Heart right ventricle (tissue), 16 donors: ENCODE data around the gene LGI2. TPM values are rescaled to one million over a fixed set of nuclear protein-coding genes. Genes with fewer than 3 reads are reported as not detected.

Experiments used
- ATAC-seq, 8 donors: fragments of 200-7000 bp; cut with Tn5 transposase; one replicate each; pipeline ENCODE4 v1.9.1; 2020; ENCODE audit warnings: mild to moderate bottlenecking in 8 of 8, moderate library complexity in 8 of 8, moderate number of reproducible peaks in 1 of 8
- DNase-seq, 2 donors: peaks; one replicate each; pipeline ENCODE4 v3.0.0-alpha.2; 2020
- H3K27ac ChIP-seq, 10 donors: fragments of 200-600 bp; sonication (generic) in 2 of 10; one replicate each; pipeline versions ENCODE4 v1.5.0 to v1.8.0; 2020 to 2022; ENCODE audit warnings: mild to moderate bottlenecking in 3 of 10
- H3K27me3 ChIP-seq, 7 donors: fragments of 200-600 bp; one replicate each; pipeline ENCODE4 v1.8.0; 2021 to 2022; ENCODE audit warnings: mild to moderate bottlenecking in 2 of 7
- H3K36me3 ChIP-seq, 9 donors: fragments of 200-600 bp; sonication (generic) in 1 of 9; one replicate each; pipeline versions ENCODE4 v1.5.0 to v1.8.0; 2020 to 2022; ENCODE audit warnings: mild to moderate bottlenecking in 2 of 9
- H3K4me1 ChIP-seq, 9 donors: fragments of 200-600 bp; sonication (generic) in 1 of 9; one replicate each; pipeline versions ENCODE4 v1.5.0 to v1.8.0; 2020 to 2022; ENCODE audit warnings: mild to moderate bottlenecking in 4 of 9
- H3K4me3 ChIP-seq, 10 donors: fragments of 200-600 bp; sonication (generic) in 2 of 10; one replicate each; pipeline versions ENCODE4 v1.5.0 to v1.8.0; 2020 to 2022; ENCODE audit warnings: mild to moderate bottlenecking in 7 of 10, moderate library complexity in 2 of 10
- H3K9me3 ChIP-seq, 11 donors: fragments of 200-600 bp in 10 of 11; sonication (generic) in 2 of 11; one replicate each; pipeline versions ENCODE4 v1.5.0 to v1.8.0; 2013 to 2022; ENCODE audit warnings: mild to moderate bottlenecking in 2 of 11, control low read depth in 1 of 11, moderate library complexity in 1 of 11
- CTCF ChIP-seq, 9 donors: fragments of 200-600 bp; sonication (generic) in 2 of 9; IDR thresholded peaks; one replicate each; pipeline versions ENCODE4 v1.5.0 to v1.8.0; 2021 to 2022; ENCODE audit warnings: antibody characterized with exemption in 9 of 9, mild to moderate bottlenecking in 5 of 9, moderate library complexity in 1 of 9
- WGBS, 2 donors: extraction: QIAGEN DNeasy Blood & Tissue Kit; methylation state at CpG; one replicate each; pipeline ENCODE4 v1.1.7; 2013; ENCODE audit warnings: inconsistent platforms in 1 of 2; 5-methylcytosine and 5-hydroxymethylcytosine counted together
- intact Hi-C, 10 donors: fragments of 100-400 bp; cut with DNase I; formaldehyde crosslinking; loops; one replicate each; pipeline versions ENCODE4 v1.11.1 to v1.14.2; 2022
- long read RNA-seq, 3 donors: library from polyadenylated mRNA; unstranded; transcript quantifications; one replicate each; pipeline ENCODE4 v2.0.0, GENCODE V29; 2020 to 2021
- polyA plus RNA-seq, 2 donors: library from polyadenylated mRNA; stranded (reverse); fragments of 200-250 nt; gene quantifications; one replicate each; pipeline ENCODE4 v1.2.3, GENCODE V29; 2013
- total RNA-seq, 10 donors: library from RNA; stranded (reverse); fragmentation: NEBNext Ultra II Directional in 3 of 10; extraction: Animal tissue kit (Norgen Biotek cat#: 25700) in 3 of 10; gene quantifications; one replicate each; pipeline versions ENCODE4 v1.2.1 to v1.2.4, GENCODE V29; 2021 to 2023
- donor health status: Arrhythmogenic right ventricular cardiomyopathy.
- donor health status: ischemic (EF 13 %, LVEDD 7.1; RV severe dilation, severe dysfunction).
- donor health status: healthy with polysubstance abuse.
- donor health status: DM: no; HTN: yes; CAD: no.
- donor health status: DM: no; HTN: no; CAD: no.
- donor health status: ischemic (EF 25% LVEDD 6.9; RV normal size, moderate dysfunction).
- donor health status: ischemic (EF 25% LVEDD 5.7; RV mildly dilated, moderate dysfunction).
- donor health status: healthy.
- donor health status: DM: yes; HTN: yes; CAD: no.
- donor health status: Ischemic cardiomyopathy.
- donor health status: ischemic (EF 35%, LVEDD 5.7; RV mildly dilated, moderate dysfunction).
- donor health status: nonischemic (EF 11% LVEDD 7.7; RV severe dilation, severe dysfunction).
- donor health status: DM: yes; HTN: yes; CAD: no.
- donor health status: PGD.
- donor health status: ischemic (EF 29% LVEDD 5.4; RV normal size, mild dysfunction).
- donor health status: nonischemic (EF 23%, LVEDD 6.1; RV moderate dilation, normal function).

LGI2 gene
- total RNA-seq (1 to 10 TPM; 1.6 to 7.9 (median 2.5) TPM), polyA plus RNA-seq (1 to 10 TPM in 1 of 2 donors, under 1 TPM in 1; 0.80 to 1.1 TPM)
- long read RNA-seq, donor 1, full-length matches to known transcripts = 2 of 2 reads
- long read RNA-seq, donor 1, partial matches to known transcripts = 0 of 2 reads
- long read RNA-seq, donor 1, other reads (novel, unspliced or antisense) = 0 of 2 reads
- long read RNA-seq, donor 2, full-length matches to known transcripts = 3 of 4 reads
- long read RNA-seq, donor 2, partial matches to known transcripts = 0 of 4 reads
- long read RNA-seq, donor 2, other reads (novel, unspliced or antisense) = 1 of 4 reads
- long read RNA-seq, donor 3, full-length matches to known transcripts = 1 of 1 reads
- long read RNA-seq, donor 3, partial matches to known transcripts = 0 of 1 reads
- long read RNA-seq, donor 3, other reads (novel, unspliced or antisense) = 0 of 1 reads

- Histone ChIP-seq H3K4me3 (peak within 1 kb of the TSS; percentile 37 to 72 (median 62)), H3K27ac (peak within 1 kb of the TSS in 8 of 10 donors; percentile 27 to 73 (median 51)), H3K36me3 (peaks cover 0 to 5% (median 0%) of the 10 kb centered on the region in 9 donors), H3K27me3 (peaks cover 0 to 62% (median 0%) of the 10 kb centered on the region in 7 donors), H3K9me3 (no peaks in the 10 kb centered on the region), H3K4me1 (peaks cover 2 to 18% (median 9%) of the 10 kb centered on the region in 9 donors)
- WGBS, 2 donors = 1% methylated on average over 77 to 92 of the region's 92 CpGs
- DNase-seq (peak; percentile 44 to 51), ATAC-seq (peak; percentile 60 to 87 (median 77))
- intact Hi-C loops = no loop called here
- no peak for TF ChIP-seq CTCF (IDR thresholded peaks at IDR 0.05)
These were observed at the start of gene LGI2 for GRCh38 chr4:25030277-25031076. LGI2 (minus strand) TSS chr4:25030946; CDS start chr4:25030693, 253 bp downstream.

- intact Hi-C loops = no loop called here
- TF ChIP-seq CTCF (IDR thresholded peaks at IDR 0.05) = no peak
- Histone ChIP-seq H3K9me3 (peaks cover 0 to 4% (median 0%) of the 10 kb centered on the region in 11 donors), H3K36me3 (no peaks in the 10 kb centered on the region), H3K27ac (no peak overlapping the region), H3K4me3 (no peak overlapping the region), H3K4me1 (peaks cover 0 to 25% (median 6%) of the 10 kb centered on the region in 9 donors), H3K27me3 (no peaks in the 10 kb centered on the region)
- 91 to 92% methylated on average over 4 of the region's 4 CpGs for WGBS, 2 donors
- DNase-seq (no peak), ATAC-seq (no peak)
These were observed 47.8 kb upstream of the LGI2 start for GRCh38 chr4:25078523-25078922.

GRCh38 chr4:25076625-25077398 is 46.1 kb upstream of the LGI2 start:
- Histone ChIP-seq H3K36me3 (no peaks in the 10 kb centered on the region), H3K4me3 (no peak overlapping the region), H3K27ac (no peak overlapping the region), H3K9me3 (peaks cover 0 to 5% (median 0%) of the 10 kb centered on the region in 11 donors), H3K27me3 (no peaks in the 10 kb centered on the region), H3K4me1 (peaks cover 0 to 18% (median 0%) of the 10 kb centered on the region in 9 donors)
- no peak for TF ChIP-seq CTCF (IDR thresholded peaks at IDR 0.05)
- 54 to 70% methylated on average over 3 of the region's 3 CpGs for WGBS, 2 donors
- intact Hi-C loops = no loop called here
- peak in 3 of 8 donors; percentile 36 to 40 (median 37) for ATAC-seq
- DNase-seq = peak in 1 of 2 donors; percentile 31

GRCh38 chr4:25075851-25076250 is 45.1 kb upstream of the LGI2 start:
- DNase-seq (no peak), ATAC-seq (no peak)
- WGBS, 2 donors = 91 to 96% methylated on average over 4 of the region's 4 CpGs
- intact Hi-C loops = no loop called here
- Histone ChIP-seq H3K36me3 (no peaks in the 10 kb centered on the region), H3K9me3 (peaks cover 0 to 5% (median 0%) of the 10 kb centered on the region in 11 donors), H3K27ac (no peak overlapping the region), H3K4me3 (no peak overlapping the region), H3K27me3 (no peaks in the 10 kb centered on the region), H3K4me1 (peaks cover 0 to 17% (median 0%) of the 10 kb centered on the region in 9 donors)
- no peak for TF ChIP-seq CTCF (IDR thresholded peaks at IDR 0.05)
